Spleen (tissue), 7 donors: ENCODE measurements around the gene PAOX.

ENCODE experiments used
- CTCF ChIP-seq, 11 experiments: fragments of 200-600 bp in 7 of 11; fragments of 450-650 bp in 4 of 11; sonication (generic) in 4 of 11; IDR thresholded peaks in 8 of 11; conservative IDR thresholded peaks in 3 of 11; 1 replicate in 7 of 11; 2 replicates in 4 of 11; pipeline versions ENCODE4 v1.4.0 to v1.8.0; 2016 to 2021; ENCODE audit warnings: antibody characterized with exemption in 11 of 11, inconsistent platforms in 4 of 11, mild to moderate bottlenecking in 1 of 11
- POLR2A ChIP-seq, 3 donors: fragments of 450-650 bp; IDR thresholded peaks; one replicate each; pipeline ENCODE4 v1.5.1; 2017; ENCODE audit warnings: antibody characterized with exemption in 3 of 3, mild to moderate bottlenecking in 1 of 3
- donor health status: DM: no; HTN: no; CAD: no; lungs with moderate emphysema.
- donor health status: DM: no; HTN: no; CAD: no.
- donor health status: DM: no; HTN: no; CAD: no.

- TF ChIP-seq POLR2A (IDR thresholded peaks at IDR 0.05) (no peak), CTCF (IDR thresholded peaks at IDR 0.05 in 8 of 11, conservative IDR thresholded peaks at IDR 0.05 in 3 of 11) (no peak)
Observed at GRCh38 chr10:133332936-133333699, 45.9 kb upstream of the PAOX start.
